ENCODE results near the gene RBCK1.

RBCK1 gene

DNA sequence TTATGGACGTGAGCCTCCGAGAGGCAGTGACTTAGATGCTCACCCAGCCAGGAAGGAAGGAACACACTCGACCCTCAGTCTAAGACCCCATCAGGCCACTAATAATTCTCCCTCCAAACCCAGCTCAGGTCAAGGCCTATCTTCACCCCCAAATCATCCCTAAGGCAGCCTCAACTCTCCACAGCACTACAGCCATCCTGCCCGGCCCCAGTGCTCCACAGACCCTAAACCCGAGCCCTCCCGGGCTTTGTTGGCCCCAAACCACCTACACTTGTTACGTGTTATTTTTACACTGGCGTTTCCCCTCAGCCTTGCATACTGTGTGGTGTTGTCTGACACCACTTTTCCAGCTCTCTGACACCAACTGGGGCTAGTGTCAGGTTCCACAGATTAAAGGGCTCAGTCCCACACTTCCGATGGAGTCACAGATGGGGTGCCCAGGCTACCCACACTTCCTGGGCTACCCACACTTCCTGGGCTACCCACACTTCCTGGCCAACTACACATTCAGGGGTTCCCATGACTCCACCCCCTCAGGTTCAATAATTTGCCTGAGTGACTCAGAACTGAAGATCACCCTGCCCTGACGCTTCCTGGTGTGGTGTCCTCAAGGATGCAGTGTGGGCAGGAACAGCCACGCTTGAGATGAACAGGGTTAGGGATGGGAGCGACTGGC lies 25.3 kb downstream of the RBCK1 start:
- no peaks in the 10 kb centered on the region for H3K27me3 Mint-ChIP-seq
- ATAC-seq (replicated peaks; ENCODE audit: extremely low read depth, poor library complexity, severe bottlenecking), result peak; percentile 96
- DNase-seq (ENCODE audit: low spot score in 2 of 2), result peak; percentile 20 to 64
- H3K4me1 Mint-ChIP-seq, result peaks cover 52% of the 10 kb centered on the region
- no peaks in the 10 kb centered on the region for H3K9me3 Mint-ChIP-seq
- H3K36me3 Mint-ChIP-seq (ENCODE audit: insufficient read depth), result peaks cover 30% of the 10 kb centered on the region
- peak overlapping the region; percentile 59 for H3K4me3 Mint-ChIP-seq
- peak overlapping the region; percentile 95 for H3K27ac Mint-ChIP-seq (ENCODE audit: low read depth)

GRCh38 chr20:434221-434620 lies 26.1 kb downstream of the RBCK1 start:
- peaks cover 60% of the 10 kb centered on the region for H3K4me1 Mint-ChIP-seq

DNA sequence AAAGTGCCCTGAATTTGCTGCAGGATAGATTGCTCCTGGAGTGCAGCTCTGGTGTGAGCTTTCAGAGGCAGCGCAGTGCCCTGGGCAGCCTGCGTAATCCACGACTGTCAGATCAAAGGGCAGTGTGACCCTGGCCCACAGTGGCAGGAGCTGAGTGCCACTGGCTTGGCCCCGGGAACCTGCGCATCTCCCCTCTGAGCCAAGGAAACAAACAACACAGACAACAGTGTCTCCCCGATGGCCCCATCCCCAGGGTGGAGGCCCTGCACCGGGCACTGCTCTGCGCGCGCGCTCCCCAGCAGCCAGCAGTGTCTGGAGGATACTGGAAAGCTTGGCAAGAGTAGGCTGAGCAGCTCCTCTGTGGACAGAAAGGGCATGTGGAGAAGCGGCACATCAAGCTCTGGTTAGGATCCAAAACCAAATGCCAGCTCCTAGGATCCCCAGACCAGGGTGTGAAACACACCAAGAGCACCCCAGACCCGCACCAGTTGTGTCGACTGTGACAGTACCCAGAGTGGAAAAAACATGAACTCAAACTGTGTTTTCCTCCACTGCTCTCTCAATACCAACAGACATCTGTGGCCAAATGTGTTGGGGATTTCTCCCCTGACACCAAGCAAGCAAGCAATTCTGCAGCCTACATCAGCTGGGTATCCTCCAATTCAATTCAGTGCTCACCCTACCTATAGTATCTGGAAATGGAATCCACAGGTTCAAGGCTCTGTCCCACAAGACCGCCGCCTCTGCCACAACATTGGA lies 26.7 kb downstream of the RBCK1 start:
- H3K4me3 Mint-ChIP-seq, result peak overlapping the region; percentile 59

More at GRCh38 chr20:434221-434620, 26.1 kb downstream of the RBCK1 start:
- H3K27ac Mint-ChIP-seq (ENCODE audit: low read depth), result peak overlapping the region; percentile 95
- DNase-seq (ENCODE audit: low spot score in 2 of 2), result no peak
- no peak for ATAC-seq (replicated peaks; ENCODE audit: extremely low read depth, poor library complexity, severe bottlenecking)
- H3K4me3 Mint-ChIP-seq, result peak overlapping the region; percentile 59
- H3K9me3 Mint-ChIP-seq, result no peaks in the 10 kb centered on the region
- peaks cover 29% of the 10 kb centered on the region for H3K36me3 Mint-ChIP-seq (ENCODE audit: insufficient read depth)
- no peaks in the 10 kb centered on the region for H3K27me3 Mint-ChIP-seq

GRCh38 chr20:435558-435957 lies 27.5 kb downstream of the RBCK1 start:
- ATAC-seq (replicated peaks; ENCODE audit: extremely low read depth, poor library complexity, severe bottlenecking) (no peak), DNase-seq (ENCODE audit: low spot score in 2 of 2) (no peak)
- peaks cover 25% of the 10 kb centered on the region for H3K36me3 Mint-ChIP-seq (ENCODE audit: insufficient read depth)
- peak overlapping the region; percentile 11 for H3K4me3 Mint-ChIP-seq
- H3K4me1 Mint-ChIP-seq, result peaks cover 66% of the 10 kb centered on the region
- H3K27me3 Mint-ChIP-seq, result no peaks in the 10 kb centered on the region
- no peaks in the 10 kb centered on the region for H3K9me3 Mint-ChIP-seq
- no peak overlapping the region for H3K27ac Mint-ChIP-seq (ENCODE audit: low read depth)

More for the DNA sequence above, 26.7 kb downstream of the RBCK1 start:
- DNase-seq (ENCODE audit: low spot score in 2 of 2) (no peak), ATAC-seq (replicated peaks; ENCODE audit: extremely low read depth, poor library complexity, severe bottlenecking) (no peak)
- Mint-ChIP-seq H3K36me3 (ENCODE audit: insufficient read depth) (peaks cover 27% of the 10 kb centered on the region), H3K27ac (ENCODE audit: low read depth) (peak overlapping the region; percentile 95), H3K9me3 (no peaks in the 10 kb centered on the region), H3K4me1 (peaks cover 66% of the 10 kb centered on the region), H3K27me3 (no peaks in the 10 kb centered on the region)

DNA sequence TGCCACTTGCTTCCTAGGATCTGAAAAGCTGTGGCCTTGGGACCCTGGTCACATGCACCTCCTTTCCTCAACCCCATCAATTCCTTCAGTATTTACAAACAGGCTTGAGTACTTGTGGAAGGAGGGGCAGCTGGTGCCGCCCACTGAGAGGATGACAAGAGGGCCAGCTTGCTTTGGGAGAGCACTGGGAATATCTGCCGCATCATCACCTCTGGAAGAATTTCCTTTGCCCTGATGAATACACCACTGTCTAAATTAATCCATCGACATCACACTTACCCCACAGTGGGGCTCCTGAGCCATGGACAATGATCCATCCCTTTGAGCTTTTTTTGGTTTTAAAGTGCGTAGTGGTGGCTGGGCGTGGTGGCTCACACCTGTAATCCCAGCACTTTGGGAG lies 28.4 kb downstream of the RBCK1 start:
- ATAC-seq (replicated peaks; ENCODE audit: extremely low read depth, poor library complexity, severe bottlenecking), result no peak
- Mint-ChIP-seq H3K27me3 (no peaks in the 10 kb centered on the region), H3K4me3 (no peak overlapping the region), H3K36me3 (ENCODE audit: insufficient read depth) (peaks cover 27% of the 10 kb centered on the region), H3K27ac (ENCODE audit: low read depth) (no peak overlapping the region), H3K4me1 (peaks cover 63% of the 10 kb centered on the region), H3K9me3 (no peaks in the 10 kb centered on the region)
- DNase-seq (ENCODE audit: low spot score in 2 of 2), result no peak

- ATAC-seq (replicated peaks; ENCODE audit: extremely low read depth, poor library complexity, severe bottlenecking), result no peak
- H3K27me3 Mint-ChIP-seq, result no peaks in the 10 kb centered on the region
- peak overlapping the region; percentile 60 for H3K4me3 Mint-ChIP-seq
- H3K36me3 Mint-ChIP-seq (ENCODE audit: insufficient read depth), result peaks cover 39% of the 10 kb centered on the region
- peak overlapping the region; percentile 78 for H3K27ac Mint-ChIP-seq (ENCODE audit: low read depth)
- H3K9me3 Mint-ChIP-seq, result no peaks in the 10 kb centered on the region
- no peak for DNase-seq (ENCODE audit: low spot score in 2 of 2)
- H3K4me1 Mint-ChIP-seq, result peaks cover 62% of the 10 kb centered on the region
Observed at GRCh38 chr20:437787-438486, 29.8 kb downstream of the RBCK1 start.

DNA sequence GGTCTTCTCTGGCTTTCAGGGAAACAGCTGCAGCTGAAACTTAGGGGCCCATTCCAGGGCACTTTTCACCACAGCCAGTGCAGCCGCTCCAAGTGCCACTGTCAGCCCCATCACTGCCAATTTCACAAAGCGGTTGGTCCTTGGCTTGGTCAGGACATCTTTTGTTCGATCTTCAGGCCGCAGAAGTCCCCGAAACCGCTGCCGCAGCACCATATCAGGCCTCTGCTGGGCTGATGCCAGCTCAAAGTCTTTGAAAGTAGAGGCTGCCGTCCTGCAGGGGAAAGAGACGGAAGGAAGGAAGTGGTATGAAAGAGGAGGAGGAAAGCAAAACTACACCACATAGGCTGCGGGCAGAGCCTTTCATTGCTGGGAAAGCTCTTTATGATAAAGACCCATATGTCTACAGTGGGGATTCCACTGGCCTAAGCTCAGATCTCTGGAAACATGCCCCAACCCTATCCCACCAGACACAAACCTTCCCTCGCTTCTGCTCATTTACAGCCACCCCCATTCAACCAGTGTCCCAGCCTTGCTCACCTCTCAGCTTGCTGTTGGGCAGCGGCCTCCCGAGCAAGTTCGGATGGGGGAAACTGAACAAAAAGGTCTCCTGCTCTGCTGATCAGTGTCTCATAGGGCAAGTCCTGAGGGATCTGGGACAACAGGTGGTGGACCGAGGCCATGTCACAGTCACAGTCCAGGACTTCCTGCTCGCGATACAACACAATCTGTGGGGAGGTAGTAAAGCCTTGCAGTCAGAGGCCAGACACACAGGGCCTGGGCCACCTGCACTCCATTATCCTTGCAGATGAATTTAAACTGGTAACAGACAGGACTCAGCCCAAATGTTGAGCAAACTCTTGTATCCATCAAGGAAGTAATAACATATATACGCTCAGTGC lies 30.7 kb downstream of the RBCK1 start:
- peaks cover 42% of the 10 kb centered on the region for H3K36me3 Mint-ChIP-seq (ENCODE audit: insufficient read depth)
- peak overlapping the region; percentile 60 for H3K4me3 Mint-ChIP-seq
- H3K9me3 Mint-ChIP-seq, result no peaks in the 10 kb centered on the region

GRCh38 chr20:440148-440547 lies 32.0 kb downstream of the RBCK1 start:
- no peak overlapping the region for H3K27ac Mint-ChIP-seq (ENCODE audit: low read depth)
- H3K4me3 Mint-ChIP-seq, result peak overlapping the region; percentile 60
- ATAC-seq (replicated peaks; ENCODE audit: extremely low read depth, poor library complexity, severe bottlenecking), result no peak
- peaks cover 51% of the 10 kb centered on the region for H3K4me1 Mint-ChIP-seq
- no peaks in the 10 kb centered on the region for H3K9me3 Mint-ChIP-seq
- H3K36me3 Mint-ChIP-seq (ENCODE audit: insufficient read depth), result peaks cover 49% of the 10 kb centered on the region
- H3K27me3 Mint-ChIP-seq, result no peaks in the 10 kb centered on the region
- DNase-seq (ENCODE audit: low spot score in 2 of 2), result no peak

More for the DNA sequence above, 30.7 kb downstream of the RBCK1 start:
- DNase-seq (ENCODE audit: low spot score in 2 of 2) (peak; percentile 48 to 61), ATAC-seq (replicated peaks; ENCODE audit: extremely low read depth, poor library complexity, severe bottlenecking) (peak; percentile 90)
- H3K4me1 Mint-ChIP-seq, result peaks cover 57% of the 10 kb centered on the region
- no peaks in the 10 kb centered on the region for H3K27me3 Mint-ChIP-seq
- H3K27ac Mint-ChIP-seq (ENCODE audit: low read depth), result peak overlapping the region; percentile 78

- no peaks in the 10 kb centered on the region for H3K27me3 Mint-ChIP-seq
- ATAC-seq (replicated peaks; ENCODE audit: extremely low read depth, poor library complexity, severe bottlenecking), result no peak
- peaks cover 47% of the 10 kb centered on the region for H3K4me1 Mint-ChIP-seq
- no peak overlapping the region for H3K27ac Mint-ChIP-seq (ENCODE audit: low read depth)
- no peak overlapping the region for H3K4me3 Mint-ChIP-seq
- H3K36me3 Mint-ChIP-seq (ENCODE audit: insufficient read depth), result peaks cover 47% of the 10 kb centered on the region
- DNase-seq (ENCODE audit: low spot score in 2 of 2), result no peak
- H3K9me3 Mint-ChIP-seq, result no peaks in the 10 kb centered on the region
Observed at GRCh38 chr20:440636-441035, 32.5 kb downstream of the RBCK1 start.

GRCh38 chr20:443223-443775 lies 35.2 kb downstream of the RBCK1 start:
- no peak overlapping the region for H3K4me3 Mint-ChIP-seq
- H3K4me1 Mint-ChIP-seq, result peaks cover 31% of the 10 kb centered on the region
- H3K27me3 Mint-ChIP-seq, result no peaks in the 10 kb centered on the region
- DNase-seq (ENCODE audit: low spot score in 2 of 2) (no peak), ATAC-seq (replicated peaks; ENCODE audit: extremely low read depth, poor library complexity, severe bottlenecking) (no peak)
- H3K36me3 Mint-ChIP-seq (ENCODE audit: insufficient read depth), result peaks cover 48% of the 10 kb centered on the region
- H3K9me3 Mint-ChIP-seq, result no peaks in the 10 kb centered on the region
- no peak overlapping the region for H3K27ac Mint-ChIP-seq (ENCODE audit: low read depth)

- no peaks in the 10 kb centered on the region for H3K9me3 Mint-ChIP-seq
- no peaks in the 10 kb centered on the region for H3K27me3 Mint-ChIP-seq
- peaks cover 48% of the 10 kb centered on the region for H3K36me3 Mint-ChIP-seq (ENCODE audit: insufficient read depth)
- no peak for ATAC-seq (replicated peaks; ENCODE audit: extremely low read depth, poor library complexity, severe bottlenecking)
- H3K4me1 Mint-ChIP-seq, result peaks cover 23% of the 10 kb centered on the region
- no peak overlapping the region for H3K27ac Mint-ChIP-seq (ENCODE audit: low read depth)
- DNase-seq (ENCODE audit: low spot score in 2 of 2), result no peak
- H3K4me3 Mint-ChIP-seq, result no peak overlapping the region
Observed at GRCh38 chr20:444117-444516, 36.0 kb downstream of the RBCK1 start.

All from central memory CD8-positive, alpha-beta T cell (primary cell).